ENCODE measurements around the gene DUSP15.

DNA sequence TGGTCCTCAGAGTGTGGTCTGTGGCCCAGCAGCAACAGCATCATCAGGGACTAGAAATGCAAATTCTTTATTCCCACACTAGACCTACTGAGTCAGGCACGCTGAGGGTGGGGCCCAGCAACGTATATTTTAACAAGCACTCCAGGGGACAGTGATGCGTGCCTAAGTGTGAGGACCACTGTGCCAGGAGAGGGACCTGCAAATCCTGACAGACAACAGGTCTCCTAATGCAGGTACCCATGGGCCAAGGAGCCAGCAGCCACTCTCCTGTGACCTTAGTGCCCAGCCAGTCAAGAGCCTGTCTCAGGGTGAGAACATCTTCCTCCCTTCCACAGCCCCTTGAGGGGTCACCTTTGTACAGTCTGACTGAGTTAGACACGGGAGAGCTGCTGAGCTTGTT, 59.1 kb downstream of the DUSP15 start:
- TF ChIP-seq L3MBTL2 (conservative IDR thresholded peaks at IDR 0.05): no peak
- TF ChIP-seq TARDBP (IDR thresholded peaks at IDR 0.05): no peak
- no peak for TF ChIP-seq ZNF384 (IDR thresholded peaks at IDR 0.05)
- TF ChIP-seq PKNOX1 (IDR thresholded peaks at IDR 0.05): no peak
- TF ChIP-seq FOXA1 (IDR thresholded peaks at IDR 0.05): no peak
- no peak for TF ChIP-seq ELF4 (IDR thresholded peaks at IDR 0.05)
- TF ChIP-seq FOXM1 (IDR thresholded peaks at IDR 0.05; ENCODE audit: borderline replicate concordance): no peak
- no peak for TF ChIP-seq BHLHE40 (IDR thresholded peaks at IDR 0.05; ENCODE audit: borderline replicate concordance)
- no peak for TF ChIP-seq FOXK2 (IDR thresholded peaks at IDR 0.05)
- no peak for TF ChIP-seq HDGF (IDR thresholded peaks at IDR 0.05; ENCODE audit: borderline replicate concordance)
- no peak for TF ChIP-seq SUZ12 (IDR thresholded peaks at IDR 0.05)
- no peak for TF ChIP-seq SP1 (IDR thresholded peaks at IDR 0.05)
- TF ChIP-seq LEF1 (IDR thresholded peaks at IDR 0.05; ENCODE audit: borderline replicate concordance): no peak

Data from HEK293T (cell line).